CD8-positive, alpha-beta memory T cell (primary cell): ENCODE results near the gene PANK2. TPM values are rescaled to one million over a fixed set of nuclear protein-coding genes. Genes with fewer than 3 reads are reported as not detected.

Experiments used
- CTCF ChIA-PET: fragments of 350-600 bp; sonication (Branson Sonifier 250); formaldehyde crosslinking; loops from one replicate; lab custom pipeline; 2021; ENCODE audit warnings: antibody characterized with exemption; lab: Charles Lee
- POLR2A ChIA-PET: fragments of 350-600 bp; sonication (Branson Sonifier 250); formaldehyde crosslinking; loops from one replicate; lab custom pipeline; 2021; ENCODE audit warnings: antibody characterized with exemption; lab: Charles Lee
- DNase-seq, 5 donors: peaks; one replicate each; pipeline versions ENCODE4 v3.0.0 to v3.0.0-alpha.2; 2020 to 2022; ENCODE audit warnings: mixed read lengths in 1 of 5
- H3K27ac ChIP-seq: one replicate; pipeline ENCODE4 v1.7.0; 2013; ENCODE audit warnings: low read depth, mild to moderate bottlenecking, low read length, moderate library complexity
- H3K27me3 ChIP-seq: 2 replicates; pipeline ENCODE4 v1.7.0; 2013; ENCODE audit warnings: low read length, mild to moderate bottlenecking; ENCODE audit not compliant: insufficient read depth, poor library complexity, severe bottlenecking
- H3K36me3 ChIP-seq: 2 replicates; pipeline ENCODE4 v1.7.0; 2013; ENCODE audit warnings: mild to moderate bottlenecking, low read length, moderate library complexity; ENCODE audit not compliant: insufficient read depth
- H3K4me1 ChIP-seq: 2 replicates; pipeline ENCODE4 v1.7.0; 2013; ENCODE audit warnings: mild to moderate bottlenecking, low read length, moderate library complexity; ENCODE audit not compliant: insufficient read depth
- H3K4me3 ChIP-seq: 2 replicates; pipeline ENCODE4 v1.7.0; 2013; ENCODE audit warnings: mild to moderate bottlenecking, low read length
- H3K9me3 ChIP-seq: 2 replicates; pipeline ENCODE4 v1.7.0; 2013; ENCODE audit warnings: mild to moderate bottlenecking, low read length
- H3K27ac Mint-ChIP-seq, 8 donors: one replicate each; pipeline ENCODE4 v1.8.0; 2020 to 2021; ENCODE audit warnings: mixed read lengths in 8 of 8, mild to moderate bottlenecking in 6 of 8, inconsistent platforms in 3 of 8, moderate library complexity in 3 of 8
- H3K27me3 Mint-ChIP-seq, 2 donors: one replicate each; pipeline ENCODE4 v1.8.0; 2020 to 2021; ENCODE audit warnings: mixed read lengths in 2 of 2, mild to moderate bottlenecking in 1 of 2, moderate library complexity in 1 of 2
- H3K36me3 Mint-ChIP-seq, 3 donors: one replicate each; pipeline ENCODE4 v1.8.0; 2020 to 2021; ENCODE audit warnings: mixed read lengths in 3 of 3, inconsistent platforms in 1 of 3, mild to moderate bottlenecking in 1 of 3
- H3K4me1 Mint-ChIP-seq, 3 donors: one replicate each; pipeline ENCODE4 v1.8.0; 2020 to 2021; ENCODE audit warnings: mixed read lengths in 3 of 3, inconsistent platforms in 1 of 3, mild to moderate bottlenecking in 1 of 3
- H3K4me3 Mint-ChIP-seq, 7 donors: one replicate each; pipeline ENCODE4 v1.8.0; 2020 to 2021; ENCODE audit warnings: mixed read lengths in 7 of 7, mild to moderate bottlenecking in 6 of 7, moderate library complexity in 4 of 7, inconsistent platforms in 2 of 7
- H3K9me3 Mint-ChIP-seq, 5 donors: one replicate each; pipeline ENCODE4 v1.8.0; 2020 to 2022; ENCODE audit warnings: mixed read lengths in 5 of 5, mild to moderate bottlenecking in 3 of 5, moderate library complexity in 2 of 5, inconsistent platforms in 1 of 5
- polyA plus RNA-seq: library from polyadenylated mRNA; unstranded; fragments of 300-500 nt; fragmentation: Illumina TruSeq; gene quantifications from one replicate; pipeline ENCODE4 v1.2.3, GENCODE V29; 2021
- total RNA-seq, 2 experiments: library from RNA; stranded (reverse); gene quantifications; one replicate each; pipeline ENCODE4 v1.2.3, GENCODE V29; 2021

Gene PANK2
- total and polyA plus RNA-seq, 3 experiments from 2014 or later: 51.0 to 62.3 (median 58.1) TPM

- POLR2A ChIA-PET: interaction anchor here (0.7 kb wide), 1 partner anchor 105 kb away, joined by 3 read pairs; no protein-coding TSS in a partner anchor
- Histone ChIP-seq H3K9me3 (no peaks in the 10 kb centered on the region), H3K27ac (no peak overlapping the region), H3K4me3 (no peak overlapping the region), H3K27me3 (no peaks in the 10 kb centered on the region), H3K4me1 (no peaks in the 10 kb centered on the region), H3K36me3 (peaks cover 38% of the 10 kb centered on the region)
- Mint-ChIP-seq H3K27me3 (no peaks in the 10 kb centered on the region), H3K27ac (peak overlapping the region in 3 of 8 donors; percentile 1 to 42 (median 34)), H3K36me3 (peaks cover 6 to 84% (median 29%) of the 10 kb centered on the region in 3 donors), H3K9me3 (no peaks in the 10 kb centered on the region), H3K4me1 (peaks cover 42 to 64% (median 55%) of the 10 kb centered on the region in 3 donors), H3K4me3 (no peak overlapping the region)
- DNase-seq: no peak
- CTCF ChIA-PET: no interaction called here
Measured at GRCh38 chr20:3914446-3914845, 25.3 kb downstream of the PANK2 start.

DNA sequence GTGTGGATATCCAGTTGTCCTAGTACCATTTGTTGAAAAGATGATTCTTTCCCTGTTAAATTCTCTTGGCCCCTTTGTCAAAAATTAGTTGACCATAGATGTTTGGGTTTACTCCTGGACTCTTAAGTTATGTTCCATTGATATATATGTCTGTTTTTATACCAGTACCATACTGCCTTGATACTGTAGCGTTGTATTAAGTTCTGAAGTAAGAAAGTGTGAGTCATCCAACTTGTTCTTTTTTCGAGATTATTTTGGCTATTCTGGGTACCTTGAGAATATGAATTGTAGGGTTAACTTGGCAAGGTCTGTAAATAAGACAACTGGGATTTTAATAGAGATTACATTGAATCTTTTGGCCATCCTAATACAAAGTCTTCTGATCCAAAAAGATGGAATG lies 26.5 kb downstream of the PANK2 start:
- CTCF ChIA-PET: interaction anchor here (1.0 kb wide), 1 partner anchor 11 kb away, joined by 3 read pairs; no protein-coding TSS in a partner anchor
- H3K36me3 Mint-ChIP-seq: peaks cover 6 to 84% (median 29%) of the 10 kb centered on the region in 3 donors
- Histone ChIP-seq H3K27ac (no peak overlapping the region), H3K9me3 (no peaks in the 10 kb centered on the region), H3K27me3 (no peaks in the 10 kb centered on the region), H3K4me1 (no peaks in the 10 kb centered on the region), H3K36me3 (peaks cover 31% of the 10 kb centered on the region), H3K4me3 (no peak overlapping the region)
- H3K27ac Mint-ChIP-seq: peak overlapping the region in 6 of 8 donors; percentile 43 to 76 (median 59)
- DNase-seq: no peak
- no peak overlapping the region for H3K4me3 Mint-ChIP-seq
- peaks cover 36 to 56% (median 49%) of the 10 kb centered on the region in 3 donors for H3K4me1 Mint-ChIP-seq
- POLR2A ChIA-PET: no interaction called here
- H3K27me3 Mint-ChIP-seq: no peaks in the 10 kb centered on the region
- H3K9me3 Mint-ChIP-seq: no peaks in the 10 kb centered on the region

GRCh38 chr20:3916364-3916763 lies 27.2 kb downstream of the PANK2 start:
- no peaks in the 10 kb centered on the region for H3K27me3 ChIP-seq
- no peaks in the 10 kb centered on the region for H3K27me3 Mint-ChIP-seq
- no peaks in the 10 kb centered on the region for H3K4me1 ChIP-seq
- ChIA-PET CTCF (interaction anchor here (1.0 kb wide), 1 partner anchor 11 kb away, joined by 3 read pairs; no protein-coding TSS in a partner anchor), POLR2A (no interaction called here)
- H3K27ac ChIP-seq: no peak overlapping the region
- H3K36me3 Mint-ChIP-seq: peaks cover 6 to 84% (median 27%) of the 10 kb centered on the region in 3 donors
- H3K27ac Mint-ChIP-seq: peak overlapping the region in 4 of 8 donors; percentile 27 to 57 (median 42)
- H3K4me1 Mint-ChIP-seq: peaks cover 36 to 51% (median 49%) of the 10 kb centered on the region in 3 donors
- H3K4me3 ChIP-seq: no peak overlapping the region
- H3K9me3 ChIP-seq: no peaks in the 10 kb centered on the region
- H3K36me3 ChIP-seq: peaks cover 25% of the 10 kb centered on the region
- no peak for DNase-seq
- H3K4me3 Mint-ChIP-seq: no peak overlapping the region
- H3K9me3 Mint-ChIP-seq: no peaks in the 10 kb centered on the region

DNA sequence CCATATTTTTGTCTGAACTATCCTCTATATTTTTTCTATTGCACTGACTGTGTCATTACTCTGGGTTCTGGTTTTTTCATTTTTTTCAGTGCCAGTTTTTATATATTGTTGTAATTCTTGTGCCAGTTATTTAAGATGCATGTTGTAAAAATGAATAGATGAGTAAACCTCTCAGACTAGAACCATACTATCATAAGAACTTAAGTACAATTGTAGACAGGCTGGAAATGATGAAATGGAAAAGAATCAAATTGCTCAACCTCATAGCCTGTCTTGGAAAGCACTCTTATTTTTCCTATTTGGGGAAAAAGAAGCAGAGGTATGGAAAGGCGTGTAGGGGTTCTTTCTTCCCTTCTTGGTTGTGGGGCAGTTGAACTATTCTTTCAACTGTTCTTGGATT lies 30.2 kb downstream of the PANK2 start:
- POLR2A ChIA-PET: no interaction called here
- H3K36me3 Mint-ChIP-seq: peaks cover 6 to 88% (median 25%) of the 10 kb centered on the region in 3 donors
- CTCF ChIA-PET: no interaction called here

GRCh38 chr20:3922223-3922982 lies 33.2 kb downstream of the PANK2 start:
- peaks cover 27% of the 10 kb centered on the region for H3K36me3 ChIP-seq
- H3K27me3 Mint-ChIP-seq: no peaks in the 10 kb centered on the region
- no peak overlapping the region for H3K4me3 ChIP-seq
- H3K9me3 ChIP-seq: no peaks in the 10 kb centered on the region
- no peaks in the 10 kb centered on the region for H3K9me3 Mint-ChIP-seq
- H3K27ac ChIP-seq: no peak overlapping the region
- POLR2A ChIA-PET: no interaction called here
- H3K4me1 ChIP-seq: no peaks in the 10 kb centered on the region
- peak overlapping the region in 1 of 7 donors; percentile 24 for H3K4me3 Mint-ChIP-seq
- H3K36me3 Mint-ChIP-seq: peaks cover 0 to 78% (median 21%) of the 10 kb centered on the region in 3 donors
- peak overlapping the region in 7 of 8 donors; percentile 6 to 92 (median 66) for H3K27ac Mint-ChIP-seq
- H3K4me1 Mint-ChIP-seq: peaks cover 36 to 57% (median 42%) of the 10 kb centered on the region in 3 donors
- H3K27me3 ChIP-seq: no peaks in the 10 kb centered on the region
- CTCF ChIA-PET: interaction anchor here (1.1 kb wide), 1 partner anchor 10 kb away, joined by 3 read pairs; no protein-coding TSS in a partner anchor
- no peak for DNase-seq

More for the DNA sequence above, 30.2 kb downstream of the PANK2 start:
- no peaks in the 10 kb centered on the region for H3K27me3 ChIP-seq
- H3K9me3 ChIP-seq: no peaks in the 10 kb centered on the region
- no peak overlapping the region for H3K4me3 ChIP-seq
- H3K4me1 ChIP-seq: no peaks in the 10 kb centered on the region
- no peak for DNase-seq
- Mint-ChIP-seq H3K27ac (peak overlapping the region in 5 of 8 donors; percentile 30 to 64 (median 40)), H3K4me3 (no peak overlapping the region), H3K4me1 (peaks cover 44 to 59% (median 57%) of the 10 kb centered on the region in 3 donors), H3K27me3 (no peaks in the 10 kb centered on the region), H3K9me3 (no peaks in the 10 kb centered on the region)
- no peak overlapping the region for H3K27ac ChIP-seq
- H3K36me3 ChIP-seq: peaks cover 33% of the 10 kb centered on the region

DNA sequence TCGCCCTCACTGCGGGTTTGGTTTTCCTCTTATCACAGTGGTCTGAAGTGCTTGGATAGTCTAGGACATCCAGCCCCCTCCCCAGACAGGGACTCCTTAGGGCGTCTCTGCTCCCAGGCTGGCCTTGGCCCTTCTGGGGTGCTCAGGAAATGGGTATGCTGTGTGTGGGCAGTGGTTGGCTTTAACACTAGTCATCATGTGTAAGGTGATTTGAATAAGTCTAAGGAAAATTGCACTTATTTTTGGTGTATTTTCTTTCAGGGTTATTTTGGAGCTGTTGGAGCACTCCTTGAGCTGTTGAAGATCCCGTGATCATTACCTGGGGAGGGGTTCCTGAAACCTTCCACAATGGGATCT lies 33.8 kb downstream of the PANK2 start:
- H3K4me1 ChIP-seq: no peaks in the 10 kb centered on the region
- peaks cover 27% of the 10 kb centered on the region for H3K36me3 ChIP-seq
- H3K27me3 Mint-ChIP-seq: no peaks in the 10 kb centered on the region
- peaks cover 38 to 60% (median 46%) of the 10 kb centered on the region in 3 donors for H3K4me1 Mint-ChIP-seq
- H3K4me3 Mint-ChIP-seq: no peak overlapping the region
- no peak overlapping the region for H3K4me3 ChIP-seq
- H3K27ac Mint-ChIP-seq: peak overlapping the region in 6 of 8 donors; percentile 25 to 66 (median 62)
- no peaks in the 10 kb centered on the region for H3K27me3 ChIP-seq
- DNase-seq: no peak
- CTCF ChIA-PET: interaction anchor here (0.7 kb wide), 1 partner anchor 34 kb away, joined by 5 read pairs; the partner anchor contains the start of gene PANK2
- H3K27ac ChIP-seq: no peak overlapping the region
- H3K9me3 ChIP-seq: no peaks in the 10 kb centered on the region
- POLR2A ChIA-PET: no interaction called here
- no peaks in the 10 kb centered on the region for H3K9me3 Mint-ChIP-seq
- peaks cover 0 to 75% (median 21%) of the 10 kb centered on the region in 3 donors for H3K36me3 Mint-ChIP-seq

GRCh38 chr20:3923818-3924217 lies 34.6 kb downstream of the PANK2 start:
- Mint-ChIP-seq H3K27me3 (no peaks in the 10 kb centered on the region), H3K4me3 (no peak overlapping the region), H3K9me3 (no peaks in the 10 kb centered on the region), H3K27ac (peak overlapping the region in 7 of 8 donors; percentile 25 to 91 (median 60)), H3K4me1 (peaks cover 35 to 62% (median 42%) of the 10 kb centered on the region in 3 donors), H3K36me3 (peaks cover 0 to 66% (median 17%) of the 10 kb centered on the region in 3 donors)
- ChIA-PET CTCF (no interaction called here), POLR2A (no interaction called here)
- no peak for DNase-seq
- Histone ChIP-seq H3K27ac (no peak overlapping the region), H3K36me3 (peaks cover 27% of the 10 kb centered on the region), H3K4me3 (no peak overlapping the region), H3K27me3 (no peaks in the 10 kb centered on the region), H3K4me1 (no peaks in the 10 kb centered on the region), H3K9me3 (no peaks in the 10 kb centered on the region)
